NCI-H2081 (cell line): Measurements from ENCODE around the gene STARD5.

Experiments
- DNase-seq, 2 experiments: peaks; one replicate each; lab custom pipeline; 2025; lab: John Stamatoyannopoulos, UW

The STARD5 gene

GRCh38 chr15:81292523-81293001 is 31.4 kb downstream of the STARD5 start:
- DNase-seq: no peak

DNA sequence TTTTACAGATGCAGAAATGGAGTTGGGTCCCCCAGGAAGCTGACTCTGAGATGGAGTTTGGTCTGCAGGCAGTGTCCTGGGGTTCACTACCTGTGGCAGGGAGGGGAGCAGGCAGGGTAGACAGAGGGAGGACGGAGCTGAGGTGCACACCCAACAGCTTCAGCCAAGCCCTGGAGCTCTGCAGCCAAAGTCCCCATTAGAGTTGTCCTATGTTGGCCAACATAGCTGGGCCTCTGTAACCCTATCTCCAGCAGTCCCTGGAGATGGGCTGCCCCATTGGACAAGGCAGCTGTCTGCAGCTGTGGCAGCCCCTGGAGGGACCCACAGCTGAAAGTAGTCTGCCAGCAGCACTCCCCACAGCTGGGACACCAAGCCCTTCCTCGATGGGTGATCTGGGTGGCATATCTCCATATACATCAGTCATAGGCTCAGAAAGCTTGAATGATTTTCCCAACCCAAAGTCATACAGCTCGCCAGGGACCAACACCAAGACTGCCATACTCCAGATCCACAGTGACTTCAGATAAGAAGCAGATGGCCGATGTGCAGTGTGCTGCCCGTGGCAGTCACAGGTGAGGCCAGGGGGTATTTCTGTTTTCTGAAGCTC is 31.9 kb downstream of the STARD5 start:
- no peak for DNase-seq

DNA sequence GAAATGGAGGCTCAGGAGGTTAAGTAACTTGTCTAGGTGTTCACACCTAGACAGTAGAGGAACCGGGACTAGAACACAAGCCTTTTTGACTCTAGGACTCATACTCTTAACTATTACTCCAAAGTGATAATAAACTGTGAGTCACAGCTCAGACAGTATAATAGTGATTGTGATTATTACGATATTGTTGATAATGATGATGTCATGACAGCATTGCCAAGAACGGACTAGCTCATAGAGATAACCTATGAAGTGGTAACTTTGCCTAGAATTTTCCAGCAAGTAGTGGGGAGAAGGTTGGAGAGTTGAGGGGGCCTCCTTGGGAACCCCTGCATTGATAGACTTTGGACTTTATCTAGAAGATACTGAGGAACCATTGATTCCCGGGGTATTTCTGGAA is 34.0 kb downstream of the STARD5 start:
- DNase-seq: no peak

- no peak for DNase-seq
Measured at GRCh38 chr15:81288616-81289015, 35.3 kb downstream of the STARD5 start.

- DNase-seq: no peak
Measured at GRCh38 chr15:81288040-81288439, 35.9 kb downstream of the STARD5 start.

- no peak for DNase-seq
Measured at GRCh38 chr15:81286621-81287121, 37.3 kb downstream of the STARD5 start.

DNA sequence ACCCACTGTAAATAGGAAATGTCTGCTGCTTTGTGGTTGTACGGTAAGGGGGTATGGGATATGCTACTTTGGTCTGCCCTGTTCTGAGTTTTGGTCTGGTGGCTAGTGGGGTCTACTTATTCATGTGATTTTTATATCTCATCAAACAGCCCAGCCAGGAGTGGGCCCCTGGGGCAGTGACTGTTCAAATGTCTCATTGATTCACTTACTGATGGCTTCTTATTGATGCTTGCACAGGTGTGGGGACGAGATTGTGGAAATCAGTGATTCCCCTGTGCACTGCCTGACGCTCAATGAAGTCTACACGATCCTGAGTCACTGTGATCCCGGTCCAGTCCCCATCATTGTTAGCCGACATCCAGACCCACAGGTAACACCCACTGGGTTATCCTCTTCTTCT is 38.5 kb downstream of the STARD5 start:
- DNase-seq: no peak

DNA sequence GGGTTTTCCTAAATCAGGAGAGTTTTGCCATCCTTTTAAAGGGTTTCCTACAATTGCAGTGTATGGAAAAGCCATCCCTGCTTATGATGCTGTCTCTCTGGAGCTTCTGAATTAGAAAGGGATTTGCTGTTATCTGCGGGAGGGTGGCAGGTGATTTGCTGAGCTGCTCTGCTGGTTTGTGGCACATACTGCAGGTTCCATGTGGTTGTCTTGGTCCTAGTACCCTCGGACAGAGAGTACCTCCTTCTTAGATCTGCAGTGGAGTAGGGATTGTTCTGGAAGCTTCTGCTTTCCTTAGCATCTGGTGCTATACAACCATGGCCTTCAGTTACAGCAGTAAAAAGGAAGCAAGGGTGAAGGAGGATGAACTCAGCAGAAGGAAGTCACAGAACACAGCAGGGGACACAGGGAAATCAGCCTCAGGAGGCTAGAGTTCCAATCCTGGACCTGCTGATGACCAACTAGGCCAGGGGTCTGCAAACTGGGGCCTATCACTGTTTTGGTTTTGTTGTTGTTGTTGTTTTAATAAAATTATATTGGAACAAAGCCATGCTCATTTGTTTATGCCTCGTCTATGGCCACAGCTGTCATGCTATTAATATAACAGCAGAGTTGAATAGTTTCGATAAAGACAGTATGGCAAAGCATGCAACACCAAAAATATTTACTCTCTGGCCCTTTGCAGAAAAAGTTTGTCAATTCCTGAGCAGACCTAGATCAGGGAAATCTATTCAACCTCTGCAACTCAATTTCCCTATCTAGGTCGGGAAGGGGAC is 39.5 kb downstream of the STARD5 start:
- DNase-seq: no peak

- DNase-seq: no peak
Measured at GRCh38 chr15:81282911-81283310, 41.0 kb downstream of the STARD5 start.

DNA sequence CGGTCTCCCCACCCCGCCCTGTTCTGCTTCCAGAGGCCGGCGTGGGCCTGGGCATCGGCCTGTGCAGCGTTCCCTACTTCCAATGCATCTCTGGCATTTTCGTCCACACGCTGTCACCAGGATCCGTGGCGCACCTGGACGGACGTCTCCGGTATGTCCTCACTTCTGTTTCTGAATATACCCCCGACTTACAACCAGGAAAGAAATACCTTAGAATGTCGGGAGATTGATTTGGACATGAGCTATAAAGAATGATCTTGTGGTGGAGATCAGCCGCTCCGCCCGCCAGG is 41.4 kb downstream of the STARD5 start:
- DNase-seq: no peak

GRCh38 chr15:81281766-81282605 is 42.0 kb downstream of the STARD5 start:
- DNase-seq: no peak

- no peak for DNase-seq
Measured at GRCh38 chr15:81281456-81281735, 42.5 kb downstream of the STARD5 start.

GRCh38 chr15:81280696-81281455 is 43.1 kb downstream of the STARD5 start:
- DNase-seq: no peak

- DNase-seq: no peak
Measured at GRCh38 chr15:81279621-81280485, 44.1 kb downstream of the STARD5 start.

- DNase-seq: no peak
Measured at GRCh38 chr15:81278306-81279029, 45.5 kb downstream of the STARD5 start.

GRCh38 chr15:81277851-81278250 is 46.1 kb downstream of the STARD5 start:
- DNase-seq: no peak

DNA sequence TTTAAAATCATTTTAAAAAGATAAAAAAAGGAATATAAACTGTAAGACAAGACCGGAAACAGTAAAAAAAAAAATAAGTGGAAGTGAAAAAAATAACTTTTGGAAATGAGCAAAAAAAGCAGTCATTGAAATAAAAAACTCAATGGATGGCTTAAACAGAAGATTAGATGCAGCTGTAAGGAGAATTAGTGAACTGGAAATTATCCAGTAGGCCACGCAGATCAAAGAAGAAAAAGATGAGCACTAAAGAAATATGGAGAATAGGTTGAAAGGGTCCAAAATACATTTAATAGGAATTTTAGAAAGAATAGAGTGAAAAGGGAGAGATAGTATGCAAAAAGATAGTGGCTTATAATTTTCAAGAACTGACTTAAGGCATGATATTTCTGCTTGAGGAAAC is 47.0 kb downstream of the STARD5 start:
- no peak for DNase-seq

- no peak for DNase-seq
Measured at GRCh38 chr15:81275711-81276392, 48.1 kb downstream of the STARD5 start.

- peak; percentile 65 to 73 for DNase-seq
Measured at GRCh38 chr15:81274931-81275707, 48.8 kb downstream of the STARD5 start.
